ENCODE results near the gene CYB5R3. TPM values are rescaled to one million over a fixed set of nuclear protein-coding genes. Genes with fewer than 3 reads are reported as not detected.
"Not testable (repeated sequence)": the region's sequence is repeated elsewhere in the genome, so short reads cannot be mapped to it uniquely, and the experiment has no call there.

CYB5R3 gene
- polyA plus RNA-seq, 1 donor, result 201 TPM

- peak overlapping the region; percentile 92 for H3K27ac ChIP-seq (ENCODE audit: low read length)
- no CpG with 5 or more reads among the region's 10 CpGs for WGBS (ENCODE audit: insufficient coverage, low lambda C conversion rate)
- DNase-seq, result no peak
- no peaks in the 10 kb centered on the region for H3K27me3 ChIP-seq (ENCODE audit: control insufficient read depth, insufficient read depth, low read length)
- H3K4me3 ChIP-seq (ENCODE audit: low read length), result peak overlapping the region; percentile 87
- H3K9me3 ChIP-seq (ENCODE audit: control insufficient read depth, low read depth, low read length), result no peaks in the 10 kb centered on the region
- peaks cover 23% of the 10 kb centered on the region for H3K36me3 ChIP-seq (ENCODE audit: control insufficient read depth, insufficient read depth, low read length)
- peaks cover 26% of the 10 kb centered on the region for H3K4me1 ChIP-seq (ENCODE audit: control insufficient read depth, insufficient read depth, low read length)
Observed at GRCh38 chr22:42613872-42614301, 35.3 kb downstream of the CYB5R3 start.

- Histone ChIP-seq H3K9me3 (ENCODE audit: control insufficient read depth, low read depth, low read length) (peaks cover 6% of the 10 kb centered on the region), H3K4me1 (ENCODE audit: control insufficient read depth, insufficient read depth, low read length) (peaks cover 26% of the 10 kb centered on the region), H3K36me3 (ENCODE audit: control insufficient read depth, insufficient read depth, low read length) (peaks cover 28% of the 10 kb centered on the region), H3K4me3 (ENCODE audit: low read length) (no peak overlapping the region), H3K27ac (ENCODE audit: low read length) (no peak overlapping the region), H3K27me3 (ENCODE audit: control insufficient read depth, insufficient read depth, low read length) (no peaks in the 10 kb centered on the region)
- WGBS (ENCODE audit: insufficient coverage, low lambda C conversion rate), result no CpG with 5 or more reads among the region's 11 CpGs
- DNase-seq, result no peak
Observed at GRCh38 chr22:42612336-42612735, 36.9 kb downstream of the CYB5R3 start.

GRCh38 chr22:42611051-42611450 lies 38.1 kb downstream of the CYB5R3 start:
- H3K27ac ChIP-seq (ENCODE audit: low read length), result no peak overlapping the region
- H3K4me3 ChIP-seq (ENCODE audit: low read length), result no peak overlapping the region
- H3K9me3 ChIP-seq (ENCODE audit: control insufficient read depth, low read depth, low read length), result peaks cover 9% of the 10 kb centered on the region
- peaks cover 36% of the 10 kb centered on the region for H3K36me3 ChIP-seq (ENCODE audit: control insufficient read depth, insufficient read depth, low read length)
- no peaks in the 10 kb centered on the region for H3K27me3 ChIP-seq (ENCODE audit: control insufficient read depth, insufficient read depth, low read length)
- peaks cover 23% of the 10 kb centered on the region for H3K4me1 ChIP-seq (ENCODE audit: control insufficient read depth, insufficient read depth, low read length)
- no peak for DNase-seq
- WGBS (ENCODE audit: insufficient coverage, low lambda C conversion rate), result no CpG with 5 or more reads among the region's 1 CpG

- Histone ChIP-seq H3K27me3 (ENCODE audit: control insufficient read depth, insufficient read depth, low read length) (no peaks in the 10 kb centered on the region), H3K9me3 (ENCODE audit: control insufficient read depth, low read depth, low read length) (peaks cover 9% of the 10 kb centered on the region), H3K4me3 (ENCODE audit: low read length) (no peak overlapping the region), H3K4me1 (ENCODE audit: control insufficient read depth, insufficient read depth, low read length) (peaks cover 17% of the 10 kb centered on the region), H3K27ac (ENCODE audit: low read length) (no peak overlapping the region), H3K36me3 (ENCODE audit: control insufficient read depth, insufficient read depth, low read length) (peaks cover 42% of the 10 kb centered on the region)
- no peak for DNase-seq
- 40% methylated on average over 1 of the region's 5 CpGs for WGBS (ENCODE audit: insufficient coverage, low lambda C conversion rate)
Observed at GRCh38 chr22:42610186-42610585, 39.0 kb downstream of the CYB5R3 start.

GRCh38 chr22:42608823-42609361 lies 40.3 kb downstream of the CYB5R3 start:
- DNase-seq, result no peak
- peaks cover 17% of the 10 kb centered on the region for H3K4me1 ChIP-seq (ENCODE audit: control insufficient read depth, insufficient read depth, low read length)
- no peaks in the 10 kb centered on the region for H3K27me3 ChIP-seq (ENCODE audit: control insufficient read depth, insufficient read depth, low read length)
- no peak overlapping the region for H3K4me3 ChIP-seq (ENCODE audit: low read length)
- H3K9me3 ChIP-seq (ENCODE audit: control insufficient read depth, low read depth, low read length), result peaks cover 9% of the 10 kb centered on the region
- WGBS (ENCODE audit: insufficient coverage, low lambda C conversion rate), result 83% methylated on average over 2 of the region's 11 CpGs
- peaks cover 47% of the 10 kb centered on the region for H3K36me3 ChIP-seq (ENCODE audit: control insufficient read depth, insufficient read depth, low read length)
- H3K27ac ChIP-seq (ENCODE audit: low read length), result no peak overlapping the region

- H3K4me3 ChIP-seq (ENCODE audit: low read length), result no peak overlapping the region
- no peak for DNase-seq
Observed at GRCh38 chr22:42608136-42608822, 40.9 kb downstream of the CYB5R3 start.

GRCh38 chr22:42607641-42608040 lies 41.6 kb downstream of the CYB5R3 start:
- peaks cover 55% of the 10 kb centered on the region for H3K36me3 ChIP-seq (ENCODE audit: control insufficient read depth, insufficient read depth, low read length)
- not testable (repeated sequence) for H3K4me3 ChIP-seq (ENCODE audit: low read length); H3K27me3 ChIP-seq (ENCODE audit: control insufficient read depth, insufficient read depth, low read length); H3K9me3 ChIP-seq (ENCODE audit: control insufficient read depth, low read depth, low read length); DNase-seq; H3K27ac ChIP-seq (ENCODE audit: low read length)
- WGBS (ENCODE audit: insufficient coverage, low lambda C conversion rate), result 100% methylated on average over 2 of the region's 31 CpGs
- H3K4me1 ChIP-seq (ENCODE audit: control insufficient read depth, insufficient read depth, low read length), result peaks cover 12% of the 10 kb centered on the region

More at GRCh38 chr22:42608136-42608822, 40.9 kb downstream of the CYB5R3 start:
- 100% methylated on average over 1 of the region's 11 CpGs for WGBS (ENCODE audit: insufficient coverage, low lambda C conversion rate)
- Histone ChIP-seq H3K36me3 (ENCODE audit: control insufficient read depth, insufficient read depth, low read length) (peaks cover 50% of the 10 kb centered on the region), H3K4me1 (ENCODE audit: control insufficient read depth, insufficient read depth, low read length) (peaks cover 17% of the 10 kb centered on the region), H3K9me3 (ENCODE audit: control insufficient read depth, low read depth, low read length) (peaks cover 9% of the 10 kb centered on the region), H3K27ac (ENCODE audit: low read length) (no peak overlapping the region), H3K27me3 (ENCODE audit: control insufficient read depth, insufficient read depth, low read length) (no peaks in the 10 kb centered on the region)

- H3K27ac ChIP-seq (ENCODE audit: low read length), result no peak overlapping the region
- no CpG with 5 or more reads among the region's 3 CpGs for WGBS (ENCODE audit: insufficient coverage, low lambda C conversion rate)
- DNase-seq, result no peak
- H3K4me1 ChIP-seq (ENCODE audit: control insufficient read depth, insufficient read depth, low read length), result no peaks in the 10 kb centered on the region
- peaks cover 9% of the 10 kb centered on the region for H3K9me3 ChIP-seq (ENCODE audit: control insufficient read depth, low read depth, low read length)
- no peaks in the 10 kb centered on the region for H3K27me3 ChIP-seq (ENCODE audit: control insufficient read depth, insufficient read depth, low read length)
- no peak overlapping the region for H3K4me3 ChIP-seq (ENCODE audit: low read length)
- peaks cover 66% of the 10 kb centered on the region for H3K36me3 ChIP-seq (ENCODE audit: control insufficient read depth, insufficient read depth, low read length)
Observed at GRCh38 chr22:42604403-42604802, 44.8 kb downstream of the CYB5R3 start.

- DNase-seq, result no peak
- Histone ChIP-seq H3K9me3 (ENCODE audit: control insufficient read depth, low read depth, low read length) (peaks cover 9% of the 10 kb centered on the region), H3K27me3 (ENCODE audit: control insufficient read depth, insufficient read depth, low read length) (no peaks in the 10 kb centered on the region), H3K36me3 (ENCODE audit: control insufficient read depth, insufficient read depth, low read length) (peaks cover 66% of the 10 kb centered on the region), H3K4me3 (ENCODE audit: low read length) (no peak overlapping the region), H3K27ac (ENCODE audit: low read length) (no peak overlapping the region), H3K4me1 (ENCODE audit: control insufficient read depth, insufficient read depth, low read length) (no peaks in the 10 kb centered on the region)
- WGBS (ENCODE audit: insufficient coverage, low lambda C conversion rate), result 71% methylated on average over 1 of the region's 2 CpGs
Observed at GRCh38 chr22:42603427-42603826, 45.8 kb downstream of the CYB5R3 start.

GRCh38 chr22:42602470-42602869 lies 46.7 kb downstream of the CYB5R3 start:
- WGBS (ENCODE audit: insufficient coverage, low lambda C conversion rate), result no CpG with 5 or more reads among the region's 2 CpGs
- no peak overlapping the region for H3K27ac ChIP-seq (ENCODE audit: low read length)
- peaks cover 4% of the 10 kb centered on the region for H3K9me3 ChIP-seq (ENCODE audit: control insufficient read depth, low read depth, low read length)
- no peaks in the 10 kb centered on the region for H3K27me3 ChIP-seq (ENCODE audit: control insufficient read depth, insufficient read depth, low read length)
- no peak overlapping the region for H3K4me3 ChIP-seq (ENCODE audit: low read length)
- H3K36me3 ChIP-seq (ENCODE audit: control insufficient read depth, insufficient read depth, low read length), result peaks cover 68% of the 10 kb centered on the region
- H3K4me1 ChIP-seq (ENCODE audit: control insufficient read depth, insufficient read depth, low read length), result no peaks in the 10 kb centered on the region
- no peak for DNase-seq

Measured in large intestine (tissue), 3 donors.